ENCODE measurements around the gene RNF144B.
"Not testable (repeated sequence)": the region's sequence is repeated elsewhere in the genome, so short reads cannot be mapped to it uniquely, and the experiment has no call there.

The RNF144B gene

GRCh38 chr6:18393698-18394097 lies 6.5 kb downstream of the RNF144B start:
- no peak overlapping the region for H3K4me3 Mint-ChIP-seq
- DNase-seq, result no peak
- peaks cover 3% of the 10 kb centered on the region for H3K9me3 Mint-ChIP-seq
- TF ChIP-seq CTCF (IDR thresholded peaks at IDR 0.05), result no peak
- no peaks in the 10 kb centered on the region for H3K4me1 Mint-ChIP-seq
- H3K27ac Mint-ChIP-seq, result no peak overlapping the region
- H3K36me3 Mint-ChIP-seq (ENCODE audit: low read depth), result no peaks in the 10 kb centered on the region
- H3K27me3 Mint-ChIP-seq (ENCODE audit: low read depth, poor library complexity), result peaks cover 16% of the 10 kb centered on the region

GRCh38 chr6:18395177-18395855 lies 8.2 kb downstream of the RNF144B start:
- DNase-seq, result no peak
- Mint-ChIP-seq H3K27me3 (ENCODE audit: low read depth, poor library complexity) (peaks cover 5% of the 10 kb centered on the region), H3K27ac (no peak overlapping the region), H3K4me3 (no peak overlapping the region), H3K4me1 (no peaks in the 10 kb centered on the region), H3K9me3 (peaks cover 3% of the 10 kb centered on the region), H3K36me3 (ENCODE audit: low read depth) (no peaks in the 10 kb centered on the region)
- TF ChIP-seq CTCF (IDR thresholded peaks at IDR 0.05), result no peak

- DNase-seq, result no peak
- no peak overlapping the region for H3K27ac Mint-ChIP-seq
- no peak for TF ChIP-seq CTCF (IDR thresholded peaks at IDR 0.05)
- no peaks in the 10 kb centered on the region for H3K36me3 Mint-ChIP-seq (ENCODE audit: low read depth)
- peaks cover 5% of the 10 kb centered on the region for H3K27me3 Mint-ChIP-seq (ENCODE audit: low read depth, poor library complexity)
- H3K9me3 Mint-ChIP-seq, result peaks cover 3% of the 10 kb centered on the region
- no peaks in the 10 kb centered on the region for H3K4me1 Mint-ChIP-seq
- no peak overlapping the region for H3K4me3 Mint-ChIP-seq
These were observed 8.7 kb downstream of the RNF144B start for GRCh38 chr6:18395856-18396197.

- Mint-ChIP-seq H3K27me3 (ENCODE audit: low read depth, poor library complexity) (peaks cover 3% of the 10 kb centered on the region), H3K4me3 (no peak overlapping the region), H3K27ac (no peak overlapping the region), H3K4me1 (no peaks in the 10 kb centered on the region), H3K36me3 (ENCODE audit: low read depth) (no peaks in the 10 kb centered on the region), H3K9me3 (no peaks in the 10 kb centered on the region)
- TF ChIP-seq CTCF (IDR thresholded peaks at IDR 0.05), result no peak
- no peak for DNase-seq
These were observed 10.6 kb downstream of the RNF144B start for GRCh38 chr6:18397701-18398100.

- not testable (repeated sequence) for H3K36me3 Mint-ChIP-seq (ENCODE audit: low read depth); H3K9me3 Mint-ChIP-seq; H3K4me1 Mint-ChIP-seq; H3K4me3 Mint-ChIP-seq; DNase-seq; H3K27ac Mint-ChIP-seq; H3K27me3 Mint-ChIP-seq (ENCODE audit: low read depth, poor library complexity)
These were observed 11.1 kb downstream of the RNF144B start for GRCh38 chr6:18398225-18398624.

GRCh38 chr6:18400831-18401446 lies 13.8 kb downstream of the RNF144B start:
- TF ChIP-seq CTCF (IDR thresholded peaks at IDR 0.05), result no peak
- DNase-seq, result no peak
- H3K36me3 Mint-ChIP-seq (ENCODE audit: low read depth), result no peaks in the 10 kb centered on the region
- no peaks in the 10 kb centered on the region for H3K9me3 Mint-ChIP-seq
- H3K27me3 Mint-ChIP-seq (ENCODE audit: low read depth, poor library complexity), result peaks cover 3% of the 10 kb centered on the region
- no peaks in the 10 kb centered on the region for H3K4me1 Mint-ChIP-seq
- no peak overlapping the region for H3K27ac Mint-ChIP-seq
- H3K4me3 Mint-ChIP-seq, result no peak overlapping the region

- not testable (repeated sequence) for H3K27me3 Mint-ChIP-seq (ENCODE audit: low read depth, poor library complexity); H3K9me3 Mint-ChIP-seq; H3K27ac Mint-ChIP-seq; H3K4me1 Mint-ChIP-seq; H3K4me3 Mint-ChIP-seq; DNase-seq; H3K36me3 Mint-ChIP-seq (ENCODE audit: low read depth)
These were observed 17.8 kb downstream of the RNF144B start for GRCh38 chr6:18404965-18405364.
